OCI-LY7 (cell line): ENCODE data around the gene SND1. TPM values are rescaled to one million over a fixed set of nuclear protein-coding genes. Genes with fewer than 3 reads are reported as not detected.

Experiments used
- BruUV-seq: library from RNA; stranded (reverse); fragments of 400-500 nt; replicated peaks from 2 replicates; lab custom pipeline; 2021; lab: Mats Ljungman, UMichigan
- CTCF ChIA-PET: fragments of 300-600 bp; sonication (Branson Sonifier 250); formaldehyde crosslinking; loops from one replicate; lab custom pipeline; 2022; ENCODE audit warnings: antibody characterized with exemption; ENCODE audit not compliant: unreplicated experiment; lab: Charles Lee
- POLR2A ChIA-PET: fragments of 300-600 bp; sonication (Branson Sonifier 250); formaldehyde crosslinking; loops from one replicate; lab custom pipeline; 2022; ENCODE audit warnings: antibody characterized with exemption; lab: Charles Lee
- DNase-seq: peaks from one replicate; pipeline ENCODE4 v3.0.0-alpha.2; 2015; ENCODE audit warnings: low spot score
- H2AFZ ChIP-seq: fragments of 200-600 bp; sonication (generic), shearing (Covaris generic); 2 replicates; pipeline ENCODE4 v1.6.1; 2014; ENCODE audit warnings: mild to moderate bottlenecking, antibody characterized with exemption, low read length, moderate library complexity
- H3K27ac ChIP-seq: fragments of 200-600 bp; sonication (generic); 2 replicates; pipeline ENCODE4 v1.5.1; 2014; ENCODE audit warnings: mixed run types, low read depth, mild to moderate bottlenecking, moderate library complexity, low read length, inconsistent platforms; ENCODE audit not compliant: poor library complexity, severe bottlenecking
- H3K36me3 ChIP-seq: fragments of 200-600 bp; sonication (generic); 2 replicates; pipeline ENCODE4 v1.6.1; 2014; ENCODE audit warnings: mild to moderate bottlenecking, antibody characterized with exemption, low read length, moderate library complexity, mixed read lengths; ENCODE audit not compliant: insufficient read depth
- H3K4me1 ChIP-seq: fragments of 200-600 bp; sonication (generic); 2 replicates; pipeline ENCODE4 v1.5.1; 2014; ENCODE audit warnings: mild to moderate bottlenecking, low read length; ENCODE audit not compliant: insufficient read depth, poor library complexity, severe bottlenecking
- H3K4me2 ChIP-seq: fragments of 200-600 bp; sonication (generic); 2 replicates; pipeline ENCODE4 v1.6.1; 2014; ENCODE audit warnings: mild to moderate bottlenecking, low read length
- H3K4me3 ChIP-seq: fragments of 200-600 bp; sonication (generic); 2 replicates; pipeline ENCODE4 v1.5.1; 2014; ENCODE audit warnings: mild to moderate bottlenecking, low read depth, low read length; ENCODE audit not compliant: poor library complexity, severe bottlenecking
- H3K79me2 ChIP-seq: fragments of 200-600 bp; sonication (generic); 2 replicates; pipeline ENCODE4 v1.6.1; 2016; ENCODE audit warnings: low read depth, mild to moderate bottlenecking, low read length, moderate library complexity, mixed read lengths; ENCODE audit not compliant: insufficient read depth
- H3K9me2 ChIP-seq: fragments of 200-600 bp; sonication (generic); 2 replicates; pipeline ENCODE4 v1.6.1; 2016; ENCODE audit warnings: mild to moderate bottlenecking, low read length, mixed read lengths; ENCODE audit not compliant: insufficient read depth
- H3K9me3 ChIP-seq: fragments of 200-600 bp; sonication (generic); 2 replicates; pipeline ENCODE4 v1.6.1; 2014; ENCODE audit warnings: mild to moderate bottlenecking, mixed run types, low read length, mixed read lengths
- H4K20me1 ChIP-seq: fragments of 200-600 bp; sonication (generic); 2 replicates; pipeline ENCODE4 v1.6.1; 2014; ENCODE audit warnings: mild to moderate bottlenecking, antibody characterized with exemption, low read length, moderate library complexity, mixed read lengths; ENCODE audit not compliant: insufficient read depth
- EZH2phosphoT487 ChIP-seq: fragments of 200-600 bp; sonication (generic); IDR thresholded peaks from 2 replicates; pipeline ENCODE4 v1.6.1; 2018; ENCODE audit warnings: low read depth, borderline replicate concordance, mild to moderate bottlenecking, mixed run types, antibody characterized with exemption, low read length, moderate library complexity, mixed read lengths
- intact Hi-C: fragments of 100-400 bp; cut with micrococcal nuclease; formaldehyde crosslinking; loops from one replicate; pipeline ENCODE4 v1.10.0; 2022; ENCODE audit not compliant: unreplicated experiment
- total RNA-seq, 2 experiments: library from RNA; depleted of rRNA in 1 of 2; stranded (reverse); fragments of >200 nt in 1 of 2; shearing (Covaris generic) in 1 of 2; gene quantifications; 2 replicates each; pipeline ENCODE4 v1.2.3, GENCODE V29; 2014 to 2022
- TF ChIP-seq, protein P1 (sequence below): fragments of 200-600 bp; sonication (generic); conservative IDR thresholded peaks from 2 replicates; pipeline ENCODE4 v1.5.1; 2014; ENCODE audit warnings: mild to moderate bottlenecking, antibody characterized with exemption, low read length, moderate library complexity, mixed read lengths

Gene SND1
- total RNA-seq, 2 experiments from 2014 or later, result 111 to 221 TPM

DNA sequence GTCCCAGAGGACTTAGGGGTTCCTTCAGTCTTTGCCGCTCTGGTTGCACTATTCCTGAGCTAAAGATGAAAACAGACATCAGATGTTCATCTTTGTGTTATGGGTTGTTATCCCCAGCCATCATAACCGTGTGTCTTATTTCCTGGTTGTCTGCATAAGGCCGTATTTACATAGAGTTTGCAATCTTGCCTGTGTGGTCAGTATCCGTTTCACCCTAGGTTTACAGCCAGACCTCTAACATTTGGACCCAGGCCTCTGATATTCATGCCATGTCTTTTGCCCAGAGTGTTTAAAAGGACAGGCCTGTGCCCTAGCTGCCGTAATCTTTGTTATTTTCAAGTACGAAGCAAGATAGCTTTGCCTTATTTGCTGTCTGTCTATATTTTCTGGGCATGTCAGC is 352.6 kb downstream of the SND1 start:
- intact Hi-C loops, result loop anchor here (10.0 kb wide), 1 partner anchor 300 kb away; no protein-coding TSS in a partner anchor
- Histone ChIP-seq H2AFZ (no peak overlapping the region), H3K36me3 (peaks cover 5% of the 10 kb centered on the region; the same call in 1 of the 2 replicates), H3K79me2 (no peaks in the 10 kb centered on the region), H3K4me1 (peaks cover 41% of the 10 kb centered on the region), H3K4me3 (peak overlapping the region; percentile 12), H3K27ac (no peak overlapping the region), H3K9me3 (no peaks in the 10 kb centered on the region), H3K9me2 (no peaks in the 10 kb centered on the region), H4K20me1 (peaks cover 25% of the 10 kb centered on the region; the same call in 1 of the 2 replicates), H3K4me2 (peak overlapping the region; percentile 69)
- CTCF ChIA-PET, result interaction anchor here (0.6 kb wide), 1 partner anchor 76 kb away, joined by 3 read pairs; no protein-coding TSS in a partner anchor
- DNase-seq, result peak; percentile 21
- no TSS peak for BruUV-seq
- TF ChIP-seq, protein P1, sequence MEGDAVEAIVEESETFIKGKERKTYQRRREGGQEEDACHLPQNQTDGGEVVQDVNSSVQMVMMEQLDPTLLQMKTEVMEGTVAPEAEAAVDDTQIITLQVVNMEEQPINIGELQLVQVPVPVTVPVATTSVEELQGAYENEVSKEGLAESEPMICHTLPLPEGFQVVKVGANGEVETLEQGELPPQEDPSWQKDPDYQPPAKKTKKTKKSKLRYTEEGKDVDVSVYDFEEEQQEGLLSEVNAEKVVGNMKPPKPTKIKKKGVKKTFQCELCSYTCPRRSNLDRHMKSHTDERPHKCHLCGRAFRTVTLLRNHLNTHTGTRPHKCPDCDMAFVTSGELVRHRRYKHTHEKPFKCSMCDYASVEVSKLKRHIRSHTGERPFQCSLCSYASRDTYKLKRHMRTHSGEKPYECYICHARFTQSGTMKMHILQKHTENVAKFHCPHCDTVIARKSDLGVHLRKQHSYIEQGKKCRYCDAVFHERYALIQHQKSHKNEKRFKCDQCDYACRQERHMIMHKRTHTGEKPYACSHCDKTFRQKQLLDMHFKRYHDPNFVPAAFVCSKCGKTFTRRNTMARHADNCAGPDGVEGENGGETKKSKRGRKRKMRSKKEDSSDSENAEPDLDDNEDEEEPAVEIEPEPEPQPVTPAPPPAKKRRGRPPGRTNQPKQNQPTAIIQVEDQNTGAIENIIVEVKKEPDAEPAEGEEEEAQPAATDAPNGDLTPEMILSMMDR, result no peak
- TF ChIP-seq EZH2phosphoT487, result no peak
- POLR2A ChIA-PET, result interaction anchor here (1.1 kb wide), 1 partner anchor 10 kb away, joined by 3 read pairs; no protein-coding TSS in a partner anchor

DNA sequence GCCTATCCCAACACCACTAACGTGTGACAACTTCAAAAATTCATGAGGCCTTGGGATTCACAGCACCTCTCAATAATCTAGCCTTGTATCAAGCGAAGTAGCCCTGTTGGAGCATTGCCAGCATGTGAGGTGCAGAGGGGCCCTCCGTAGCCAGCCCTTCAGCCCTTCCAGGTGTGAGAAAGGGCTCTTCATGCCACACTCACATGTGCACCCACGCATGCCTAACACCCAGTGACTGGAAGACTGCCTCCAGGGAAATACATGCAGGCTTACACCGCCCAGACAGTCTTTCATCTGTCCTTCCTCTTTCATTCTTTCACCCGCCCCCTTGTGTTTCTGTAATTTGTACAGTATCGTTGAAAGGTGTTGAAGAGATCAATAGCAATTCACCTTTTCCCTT is 353.1 kb downstream of the SND1 start:
- Histone ChIP-seq H3K27ac (no peak overlapping the region), H3K4me1 (peaks cover 41% of the 10 kb centered on the region), H3K36me3 (peaks cover under 1% of the 10 kb centered on the region; the same call in 1 of the 2 replicates), H4K20me1 (peaks cover 25% of the 10 kb centered on the region; the same call in 1 of the 2 replicates), H3K79me2 (no peaks in the 10 kb centered on the region), H3K4me2 (peak overlapping the region; percentile 69), H3K9me3 (no peaks in the 10 kb centered on the region), H3K9me2 (no peaks in the 10 kb centered on the region), H3K4me3 (peak overlapping the region; percentile 12), H2AFZ (no peak overlapping the region)
- BruUV-seq, result no TSS peak
- intact Hi-C loops, result loop anchor here (10.0 kb wide), 1 partner anchor 300 kb away; no protein-coding TSS in a partner anchor
- POLR2A ChIA-PET, result interaction anchor here (1.0 to 1.5 kb wide), 3 partner anchors 10 to 93 kb away, joined by 3 to 7 read pairs (median 3); no protein-coding TSS in a partner anchor
- TF ChIP-seq, protein P1, result no peak
- TF ChIP-seq EZH2phosphoT487, result no peak
- CTCF ChIA-PET, result interaction anchor here (0.6 kb wide), 1 partner anchor 77 kb away, joined by 3 read pairs; no protein-coding TSS in a partner anchor
- DNase-seq, result peak; percentile 76

DNA sequence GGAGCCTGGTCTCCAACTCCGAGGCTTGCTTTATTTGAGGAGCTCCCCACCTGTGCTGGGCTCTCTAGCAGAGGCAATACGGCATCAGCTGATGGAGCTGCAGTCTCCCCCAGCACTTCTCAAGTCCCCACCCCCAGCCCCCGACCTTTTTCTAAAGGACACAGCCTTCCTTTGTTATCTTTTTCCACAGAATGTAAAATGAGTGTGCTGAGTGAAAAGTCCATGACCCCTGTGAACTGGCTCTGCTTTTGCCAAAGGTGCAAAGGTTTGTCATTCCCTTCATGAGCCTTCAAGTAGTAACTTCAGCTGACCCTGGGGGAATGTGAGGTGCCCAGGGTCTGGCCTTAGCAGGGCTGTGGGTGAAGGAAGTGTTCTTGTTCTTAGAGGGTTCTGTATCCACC is 353.8 kb downstream of the SND1 start:
- H3K4me3 ChIP-seq, result no peak overlapping the region
- TF ChIP-seq, protein P1, result no peak
- TF ChIP-seq EZH2phosphoT487, result no peak
- H3K9me2 ChIP-seq, result no peaks in the 10 kb centered on the region
- H3K9me3 ChIP-seq, result no peaks in the 10 kb centered on the region
- peaks cover 39% of the 10 kb centered on the region for H3K4me1 ChIP-seq
- no peaks in the 10 kb centered on the region for H3K79me2 ChIP-seq
- no peak for DNase-seq
- POLR2A ChIA-PET, result interaction anchor here (1.0 to 1.5 kb wide), 2 partner anchors 42 to 94 kb away, joined by 3 to 7 read pairs; no protein-coding TSS in a partner anchor
- no TSS peak for BruUV-seq
- H2AFZ ChIP-seq, result no peak overlapping the region
- H4K20me1 ChIP-seq, result peaks cover 25% of the 10 kb centered on the region; the same call in 1 of the 2 replicates
- CTCF ChIA-PET, result no interaction called here
- no peak overlapping the region for H3K27ac ChIP-seq
- no peaks in the 10 kb centered on the region; the same call in 1 of the 2 replicates for H3K36me3 ChIP-seq
- H3K4me2 ChIP-seq, result no peak overlapping the region
- intact Hi-C loops, result loop anchor here (10.0 kb wide), 1 partner anchor 301 kb away; no protein-coding TSS in a partner anchor
